ENCODE data around the gene LMNTD2.
"Not testable (repeated sequence)": the region's sequence is repeated elsewhere in the genome, so short reads cannot be mapped to it uniquely, and the experiment has no call there.

The LMNTD2 gene

GRCh38 chr11:533586-534395 is 26.7 kb downstream of the LMNTD2 start:
- ATAC-seq, result no peak

- ATAC-seq, result no peak
Observed at GRCh38 chr11:532986-533585, 27.5 kb downstream of the LMNTD2 start.

- no peak for ATAC-seq
Observed at GRCh38 chr11:532527-532985, 28.0 kb downstream of the LMNTD2 start.

- ATAC-seq, result no peak
Observed at GRCh38 chr11:531919-532526, 28.5 kb downstream of the LMNTD2 start.

- ATAC-seq, result no peak
Observed at GRCh38 chr11:530960-531831, 29.3 kb downstream of the LMNTD2 start.

- ATAC-seq, result no peak
Observed at GRCh38 chr11:529728-530411, 30.7 kb downstream of the LMNTD2 start.

GRCh38 chr11:528815-529727 is 31.5 kb downstream of the LMNTD2 start:
- ATAC-seq, result no peak

- ATAC-seq, result no peak
Observed at GRCh38 chr11:528166-528814, 32.2 kb downstream of the LMNTD2 start.

- ATAC-seq, result no peak
Observed at GRCh38 chr11:526192-526591, 34.3 kb downstream of the LMNTD2 start.

- ATAC-seq, result no peak
Observed at GRCh38 chr11:521177-521688, 39.3 kb downstream of the LMNTD2 start.

- ATAC-seq, result no peak
Observed at GRCh38 chr11:520428-521176, 39.9 kb downstream of the LMNTD2 start.

GRCh38 chr11:518463-519202 is 41.9 kb downstream of the LMNTD2 start:
- peak; percentile 91 to 95 for ATAC-seq

- not testable (repeated sequence) for ATAC-seq
Observed at GRCh38 chr11:516918-517685, 43.4 kb downstream of the LMNTD2 start.

- no peak for ATAC-seq
Observed at GRCh38 chr11:516400-516799, 44.1 kb downstream of the LMNTD2 start.

- no peak for ATAC-seq
Observed at GRCh38 chr11:515131-515530, 45.4 kb downstream of the LMNTD2 start.

- no peak for ATAC-seq
Observed at GRCh38 chr11:514606-515005, 45.9 kb downstream of the LMNTD2 start.

- ATAC-seq, result no peak
Observed at GRCh38 chr11:512761-513595, 47.6 kb downstream of the LMNTD2 start.
